Left ventricle myocardium inferior (tissue), 1 donor: Measurements from ENCODE around the gene GDF7. TPM values are rescaled to one million over a fixed set of nuclear protein-coding genes. Genes with fewer than 3 reads are reported as not detected.

ENCODE experiments used
- DNase-seq: peaks from one replicate; pipeline ENCODE4 v3.0.0-alpha.2; 2020
- H3K27ac ChIP-seq: fragments of 200-600 bp; replicated peaks from 2 replicates; pipeline ENCODE4 v1.8.0; 2021
- H3K27me3 ChIP-seq: fragments of 200-600 bp; 2 replicates; pipeline ENCODE4 v1.8.0; 2021; ENCODE audit warnings: low read depth
- H3K36me3 ChIP-seq: fragments of 200-600 bp; 2 replicates; pipeline ENCODE4 v1.8.0; 2021
- H3K4me1 ChIP-seq: fragments of 200-600 bp; 2 replicates; pipeline ENCODE4 v1.8.0; 2021
- H3K4me3 ChIP-seq: fragments of 200-600 bp; 2 replicates; pipeline ENCODE4 v1.8.0; 2021; ENCODE audit warnings: mild to moderate bottlenecking, moderate library complexity
- H3K9me3 ChIP-seq: fragments of 200-600 bp; replicated peaks from 2 replicates; pipeline ENCODE4 v1.8.0; 2021
- intact Hi-C: fragments of 100-400 bp; cut with micrococcal nuclease; formaldehyde crosslinking; loops from one replicate; pipeline ENCODE4 v1.11.0; 2022
- total RNA-seq: library from RNA; stranded (reverse); fragmentation: NEBNext Ultra II Directional; extraction: Animal tissue kit (Norgen Biotek cat#: 25700); gene quantifications from one replicate; pipeline ENCODE4 v1.2.1, GENCODE V29; 2021
- TF ChIP-seq, protein P1 (sequence below): fragments of 200-600 bp; IDR thresholded peaks from 2 replicates; pipeline ENCODE4 v1.8.0; 2021; ENCODE audit warnings: antibody characterized with exemption, mild to moderate bottlenecking, borderline replicate concordance
- donor health status: DM: no; HTN: yes; CAD: no; lungs with severe emphysema.

GDF7 gene
- total RNA-seq, 1 donor from 2014 or later = 0.58 TPM

DNA sequence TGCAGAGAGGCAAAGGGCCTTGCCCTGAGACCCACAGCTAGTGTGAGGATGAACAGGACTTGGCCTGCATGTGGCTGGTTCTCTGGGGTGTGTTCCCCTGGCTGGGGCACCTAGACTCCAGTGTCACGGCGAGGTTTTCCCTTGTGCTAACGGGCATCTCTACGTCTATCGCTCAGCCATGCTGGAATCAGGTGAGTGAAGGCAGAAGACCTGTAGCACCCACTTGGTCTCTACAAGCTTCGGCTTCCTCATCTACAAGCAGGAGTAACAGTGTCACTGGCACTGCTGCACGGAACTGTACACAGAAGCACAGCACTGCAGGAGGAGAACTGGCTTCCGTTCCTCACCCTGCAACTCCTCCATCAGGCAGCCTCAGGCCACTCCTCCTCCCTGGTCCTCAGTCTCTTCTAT, 46.7 kb upstream of the GDF7 start:
- intact Hi-C loops = no loop called here
- TF ChIP-seq, protein P1, sequence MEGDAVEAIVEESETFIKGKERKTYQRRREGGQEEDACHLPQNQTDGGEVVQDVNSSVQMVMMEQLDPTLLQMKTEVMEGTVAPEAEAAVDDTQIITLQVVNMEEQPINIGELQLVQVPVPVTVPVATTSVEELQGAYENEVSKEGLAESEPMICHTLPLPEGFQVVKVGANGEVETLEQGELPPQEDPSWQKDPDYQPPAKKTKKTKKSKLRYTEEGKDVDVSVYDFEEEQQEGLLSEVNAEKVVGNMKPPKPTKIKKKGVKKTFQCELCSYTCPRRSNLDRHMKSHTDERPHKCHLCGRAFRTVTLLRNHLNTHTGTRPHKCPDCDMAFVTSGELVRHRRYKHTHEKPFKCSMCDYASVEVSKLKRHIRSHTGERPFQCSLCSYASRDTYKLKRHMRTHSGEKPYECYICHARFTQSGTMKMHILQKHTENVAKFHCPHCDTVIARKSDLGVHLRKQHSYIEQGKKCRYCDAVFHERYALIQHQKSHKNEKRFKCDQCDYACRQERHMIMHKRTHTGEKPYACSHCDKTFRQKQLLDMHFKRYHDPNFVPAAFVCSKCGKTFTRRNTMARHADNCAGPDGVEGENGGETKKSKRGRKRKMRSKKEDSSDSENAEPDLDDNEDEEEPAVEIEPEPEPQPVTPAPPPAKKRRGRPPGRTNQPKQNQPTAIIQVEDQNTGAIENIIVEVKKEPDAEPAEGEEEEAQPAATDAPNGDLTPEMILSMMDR = no peak
- Histone ChIP-seq H3K27me3 (no peaks in the 10 kb centered on the region), H3K36me3 (peaks cover 39% of the 10 kb centered on the region), H3K4me3 (no peak overlapping the region), H3K9me3 (no peaks in the 10 kb centered on the region), H3K27ac (peak overlapping the region; percentile 95), H3K4me1 (peaks cover 100% of the 10 kb centered on the region)
- DNase-seq = no peak

DNA sequence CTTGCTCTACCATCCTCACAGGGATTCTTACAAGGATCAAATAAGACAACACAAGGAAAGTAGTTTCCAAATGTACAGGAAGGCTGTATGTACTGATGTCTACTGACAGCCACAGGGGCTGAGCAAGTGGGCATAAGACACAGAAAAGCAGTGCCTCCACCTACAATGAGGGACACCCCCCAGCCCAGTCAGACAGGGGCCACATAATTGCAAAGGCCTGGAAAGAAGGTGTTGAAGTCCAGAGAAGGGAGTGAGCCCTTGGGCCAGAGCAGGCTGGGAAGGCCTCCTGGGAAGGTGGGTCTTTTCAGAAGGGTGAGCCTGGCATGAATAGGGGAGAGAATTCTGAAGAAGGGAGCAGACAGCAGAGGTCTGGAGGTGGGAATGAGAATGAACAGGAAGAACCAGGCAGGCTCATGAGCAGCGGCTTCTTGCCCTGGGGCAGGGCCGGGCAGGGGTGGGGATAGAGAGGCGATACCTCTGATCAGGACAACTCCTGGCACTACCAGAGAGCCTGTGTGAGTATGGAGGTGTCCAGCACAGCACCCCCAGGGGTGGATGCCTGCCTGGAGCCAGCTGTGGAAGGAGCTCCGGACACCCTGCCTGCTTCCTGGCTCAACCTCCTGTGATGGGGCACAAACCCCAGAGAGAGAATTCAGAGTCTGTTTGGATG, 46.1 kb upstream of the GDF7 start:
- TF ChIP-seq, protein P1 = no peak
- no peaks in the 10 kb centered on the region for H3K9me3 ChIP-seq
- H3K27me3 ChIP-seq = no peaks in the 10 kb centered on the region
- peaks cover 100% of the 10 kb centered on the region for H3K4me1 ChIP-seq
- intact Hi-C loops = no loop called here
- peaks cover 39% of the 10 kb centered on the region for H3K36me3 ChIP-seq
- no peak overlapping the region for H3K4me3 ChIP-seq
- peak overlapping the region; percentile 95 for H3K27ac ChIP-seq
- DNase-seq = no peak

DNA sequence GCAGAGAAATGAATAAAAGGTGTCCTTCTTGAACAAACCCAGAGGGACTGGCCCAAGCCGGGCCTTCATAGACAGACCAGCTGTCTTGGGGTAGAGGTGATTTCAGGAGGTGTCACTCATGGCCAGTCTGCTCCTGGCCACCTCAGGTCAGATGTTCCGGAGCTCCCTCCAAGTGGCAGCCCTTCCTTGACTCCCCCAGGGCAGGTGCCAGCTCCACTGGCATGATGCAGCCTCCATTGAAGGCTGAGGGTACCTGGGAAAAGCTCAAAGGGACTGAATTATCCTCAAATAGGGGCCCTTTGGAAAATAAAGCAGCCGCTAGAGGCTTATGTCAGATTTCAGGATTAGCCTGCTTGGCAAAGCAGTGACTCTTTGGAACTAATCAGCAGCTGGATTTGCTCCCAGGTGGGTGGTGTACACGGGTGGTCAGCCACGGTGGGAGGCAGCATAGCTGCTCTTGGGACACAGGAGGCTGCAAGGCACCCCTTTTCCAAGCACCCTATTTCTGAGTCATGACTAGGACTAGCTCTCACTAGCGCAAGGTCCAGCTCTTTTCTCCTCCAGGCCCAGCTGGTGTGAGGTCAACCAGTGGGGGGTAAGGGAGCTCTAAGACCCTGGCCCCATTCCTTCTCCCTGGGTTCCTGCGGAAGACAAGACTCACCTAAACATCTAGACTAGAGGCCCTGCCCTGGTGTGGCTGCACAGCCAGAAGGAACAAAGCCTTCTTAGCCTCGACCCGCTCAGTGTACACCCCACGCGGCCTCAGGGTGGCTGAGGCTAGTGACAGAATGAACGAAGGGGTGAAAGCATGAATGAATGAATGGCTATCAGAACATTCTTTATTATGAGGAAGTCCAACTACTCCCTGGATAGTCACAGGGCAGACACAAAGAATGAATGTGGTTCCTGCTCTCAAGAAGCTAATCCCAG, 45.3 kb upstream of the GDF7 start:
- intact Hi-C loops = no loop called here
- TF ChIP-seq, protein P1 = no peak
- peaks cover 100% of the 10 kb centered on the region for H3K4me1 ChIP-seq
- DNase-seq = peak; percentile 11
- no peaks in the 10 kb centered on the region for H3K27me3 ChIP-seq
- no peak overlapping the region for H3K4me3 ChIP-seq
- peaks cover 39% of the 10 kb centered on the region for H3K36me3 ChIP-seq
- H3K27ac ChIP-seq = peak overlapping the region; percentile 95
- H3K9me3 ChIP-seq = no peaks in the 10 kb centered on the region

DNA sequence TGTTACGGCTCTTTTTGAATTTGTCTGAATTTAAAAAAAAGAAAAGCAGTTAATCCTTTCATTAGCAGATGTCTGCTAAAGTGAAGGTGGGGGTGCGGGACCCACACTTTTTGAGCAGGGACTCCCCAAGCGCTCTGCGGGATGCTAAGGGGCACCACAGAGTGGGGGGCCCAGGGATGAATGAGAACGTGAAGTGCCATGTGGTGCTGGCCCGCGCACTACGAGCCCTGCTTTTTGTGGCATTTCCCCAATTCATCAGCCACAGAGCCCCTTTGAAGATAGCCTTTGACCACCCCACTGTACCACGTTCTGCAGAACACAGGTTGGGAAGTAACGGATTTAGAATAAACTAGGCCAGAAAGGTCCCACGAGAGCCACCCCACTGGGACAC, 44.7 kb upstream of the GDF7 start:
- intact Hi-C loops = no loop called here
- TF ChIP-seq, protein P1 = no peak
- peak; percentile 11 for DNase-seq
- Histone ChIP-seq H3K9me3 (no peaks in the 10 kb centered on the region), H3K27ac (peak overlapping the region; percentile 95), H3K27me3 (no peaks in the 10 kb centered on the region), H3K4me1 (peaks cover 100% of the 10 kb centered on the region), H3K4me3 (no peak overlapping the region), H3K36me3 (peaks cover 39% of the 10 kb centered on the region)

DNA sequence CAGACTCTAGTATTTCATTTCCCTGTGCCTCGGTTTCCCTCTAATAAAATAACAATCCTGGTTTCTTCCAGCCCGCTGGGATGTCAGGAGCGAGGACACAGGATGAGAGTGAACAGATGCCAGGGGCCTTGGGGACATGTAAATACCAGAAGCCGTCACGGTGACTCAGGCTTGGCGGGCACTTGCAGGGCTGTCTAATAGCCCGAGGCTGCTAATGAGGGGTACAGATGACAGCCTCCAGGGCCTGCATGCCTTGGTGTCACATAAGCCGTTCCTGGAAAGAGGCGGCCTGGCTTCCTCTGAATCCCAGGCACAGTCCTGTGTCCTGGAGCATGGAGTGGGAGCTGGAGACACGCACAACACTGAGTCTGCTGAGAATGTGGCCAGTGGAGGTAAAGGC, 44.2 kb upstream of the GDF7 start:
- Histone ChIP-seq H3K4me1 (peaks cover 100% of the 10 kb centered on the region), H3K9me3 (no peaks in the 10 kb centered on the region), H3K36me3 (peaks cover 39% of the 10 kb centered on the region), H3K27me3 (no peaks in the 10 kb centered on the region), H3K4me3 (no peak overlapping the region), H3K27ac (peak overlapping the region; percentile 95)
- DNase-seq = peak; percentile 85
- TF ChIP-seq, protein P1 = no peak
- intact Hi-C loops = no loop called here
